HepG2 (cell line): ENCODE results near the gene TCF25.

Experiments
- CTCF ChIP-seq: sonication (generic); formaldehyde crosslinking; IDR thresholded peaks from 2 replicates; pipeline ENCODE4 v1.5.0; 2020; ENCODE audit warnings: mild to moderate bottlenecking, missing genetic modification reagents, moderate library complexity
- PRDM10 ChIP-seq: sonication (generic); formaldehyde crosslinking; IDR thresholded peaks from 2 replicates; pipeline ENCODE4 v1.4.0; 2020; ENCODE audit warnings: low read depth, missing genetic modification reagents
- ZBTB49 ChIP-seq: sonication (generic); formaldehyde crosslinking; IDR thresholded peaks from 2 replicates; pipeline ENCODE4 v1.4.0; 2020; ENCODE audit warnings: missing genetic modification reagents, borderline replicate concordance

GRCh38 chr16:89902980-89903379 lies 29.6 kb downstream of the TCF25 start:
- TF ChIP-seq CTCF (CRISPR knock-in tag) (no peak), ZBTB49 (no peak), PRDM10 (no peak)
